Cardiac septum (tissue), 1 donor: ENCODE data around the gene RCC2. TPM values are rescaled to one million over a fixed set of nuclear protein-coding genes. Genes with fewer than 3 reads are reported as not detected.

Source experiments
- DNase-seq: peaks from one replicate; pipeline ENCODE4 v3.0.0-alpha.2; 2020; ENCODE audit warnings: low spot score
- intact Hi-C: fragments of 100-400 bp; cut with DNase I; formaldehyde crosslinking; loops from one replicate; pipeline ENCODE4 v1.14.0; 2022
- total RNA-seq: library from RNA; stranded (reverse); fragmentation: NEBNext Ultra II Directional; extraction: Animal tissue kit (Norgen Biotek cat#: 25700); gene quantifications from one replicate; pipeline ENCODE4 v1.2.1, GENCODE V29; 2021
- donor health status: DM: no; HTN: no; CAD: no.

Gene RCC2
- total RNA-seq, 1 donor from 2014 or later: 14.5 TPM

- no peak for DNase-seq
- intact Hi-C loops: no loop called here
Observed at GRCh38 chr1:17451731-17452130, 12.3 kb upstream of the RCC2 start.

GRCh38 chr1:17447501-17447992 is 8.1 kb upstream of the RCC2 start:
- intact Hi-C loops: no loop called here
- no peak for DNase-seq

GRCh38 chr1:17442841-17443240 is 3.4 kb upstream of the RCC2 start:
- no peak for DNase-seq
- intact Hi-C loops: no loop called here

- intact Hi-C loops: no loop called here
Observed at GRCh38 chr1:17441993-17442357, 2.5 kb upstream of the RCC2 start.

GRCh38 chr1:17441265-17441992 is 2.0 kb upstream of the RCC2 start:
- intact Hi-C loops: no loop called here
- DNase-seq: no peak

More at GRCh38 chr1:17441993-17442357, 2.5 kb upstream of the RCC2 start:
- no peak for DNase-seq

GRCh38 chr1:17440827-17441168 is 1.3 kb upstream of the RCC2 start:
- intact Hi-C loops: no loop called here

GRCh38 chr1:17440074-17440826 is 773 bp upstream of the RCC2 start:
- intact Hi-C loops: no loop called here
- no peak for DNase-seq

More at GRCh38 chr1:17440827-17441168, 1.3 kb upstream of the RCC2 start:
- DNase-seq: no peak

- intact Hi-C loops: no loop called here
- peak; percentile 79 for DNase-seq
Observed at GRCh38 chr1:17438318-17439249, 893 bp downstream of the RCC2 start.

GRCh38 chr1:17437580-17438317 is 1.7 kb downstream of the RCC2 start:
- intact Hi-C loops: loop anchor here (1.0 kb wide), 1 partner anchor 17 kb away; no protein-coding TSS in a partner anchor
- no peak for DNase-seq

- no peak for DNase-seq
- intact Hi-C loops: loop anchor here (1.0 kb wide), 1 partner anchor 17 kb away; no protein-coding TSS in a partner anchor
Observed at GRCh38 chr1:17437260-17437579, 2.3 kb downstream of the RCC2 start.

GRCh38 chr1:17436380-17437174 is 2.9 kb downstream of the RCC2 start:
- no peak for DNase-seq
- intact Hi-C loops: loop anchor here (1.0 kb wide), 1 partner anchor 16 kb away; no protein-coding TSS in a partner anchor

GRCh38 chr1:17434601-17435000 is 4.9 kb downstream of the RCC2 start:
- no peak for DNase-seq
- intact Hi-C loops: no loop called here

GRCh38 chr1:17434016-17434415 is 5.5 kb downstream of the RCC2 start:
- intact Hi-C loops: no loop called here
- DNase-seq: no peak

- intact Hi-C loops: no loop called here
- no peak for DNase-seq
Observed at GRCh38 chr1:17433261-17433660, 6.2 kb downstream of the RCC2 start.

GRCh38 chr1:17432412-17432811 is 7.1 kb downstream of the RCC2 start:
- intact Hi-C loops: no loop called here

GRCh38 chr1:17429183-17429582 is 10.3 kb downstream of the RCC2 start:
- no peak for DNase-seq

More at GRCh38 chr1:17432412-17432811, 7.1 kb downstream of the RCC2 start:
- DNase-seq: no peak

GRCh38 chr1:17427696-17428660 is 11.5 kb downstream of the RCC2 start:
- intact Hi-C loops: loop anchor here (10.0 kb wide), 1 partner anchor 177 kb away; no protein-coding TSS in a partner anchor
- no peak for DNase-seq

More at GRCh38 chr1:17429183-17429582, 10.3 kb downstream of the RCC2 start:
- intact Hi-C loops: loop anchor here (10.0 kb wide), 1 partner anchor 176 kb away; no protein-coding TSS in a partner anchor
